Astrocyte (in vitro differentiated cells and primary cell): ENCODE measurements around the gene PITPNB. TPM values are rescaled to one million over a fixed set of nuclear protein-coding genes. Genes with fewer than 3 reads are reported as not detected.
A peak's percentile ranks its signal among the peaks of the same experiment; 100 is the strongest.

Source experiments
- DNase-seq: peaks from one replicate; pipeline ENCODE4 v3.0.0-alpha.2; 2010; ENCODE audit warnings: low read depth
- FAIRE-seq: peaks from 2 replicates; lab custom pipeline; 2011; peaks lifted over from hg19 to GRCh38; lab: Jason Lieb, UNC
- H2AFZ ChIP-seq: 2 replicates; pipeline ENCODE4 v1.6.0; 2012; ENCODE audit warnings: low read depth, low read length, inconsistent platforms
- H3K27ac ChIP-seq: 2 replicates; pipeline ENCODE4 v1.5.1; 2011; ENCODE audit warnings: low read depth, low read length, inconsistent platforms
- H3K27me3 ChIP-seq: 2 replicates; pipeline ENCODE4 v1.6.0; 2011; ENCODE audit warnings: low read length, inconsistent platforms; ENCODE audit not compliant: insufficient read depth
- H3K36me3 ChIP-seq: 2 replicates; pipeline ENCODE4 v1.5.1; 2011; ENCODE audit warnings: low read length, inconsistent platforms; ENCODE audit not compliant: insufficient read depth
- H3K4me1 ChIP-seq: 2 replicates; pipeline ENCODE4 v1.5.1; 2011; ENCODE audit warnings: low read length, inconsistent platforms; ENCODE audit not compliant: insufficient read depth
- H3K4me2 ChIP-seq: 2 replicates; pipeline ENCODE4 v1.6.0; 2012; ENCODE audit warnings: low read length, inconsistent platforms
- H3K4me3 ChIP-seq: 2 replicates; pipeline ENCODE4 v1.5.1; 2011; ENCODE audit warnings: low read depth, mild to moderate bottlenecking, low read length, inconsistent platforms; ENCODE audit not compliant: insufficient read depth
- H3K79me2 ChIP-seq: 2 replicates; pipeline ENCODE4 v1.6.0; 2012; ENCODE audit warnings: mild to moderate bottlenecking, low read length, inconsistent platforms; ENCODE audit not compliant: insufficient read depth
- H3K9ac ChIP-seq: 2 replicates; pipeline ENCODE4 v1.6.0; 2012; ENCODE audit warnings: mild to moderate bottlenecking, low read length, inconsistent platforms
- H3K9me3 ChIP-seq: 2 replicates; pipeline ENCODE4 v1.5.1; 2012; ENCODE audit warnings: low read depth, mild to moderate bottlenecking, low read length, inconsistent platforms; ENCODE audit not compliant: insufficient read depth
- H4K20me1 ChIP-seq: 2 replicates; pipeline ENCODE4 v1.6.0; 2012; ENCODE audit warnings: low read length, inconsistent platforms; ENCODE audit not compliant: insufficient read depth
- H3K27ac Mint-ChIP-seq: one replicate; pipeline ENCODE4 v1.8.0; 2021; ENCODE audit warnings: mild to moderate bottlenecking, mixed read lengths; ENCODE audit not compliant: unreplicated experiment
- H3K27me3 Mint-ChIP-seq: one replicate; pipeline ENCODE4 v1.8.0; 2021; ENCODE audit warnings: low read depth, mixed read lengths; ENCODE audit not compliant: unreplicated experiment
- H3K36me3 Mint-ChIP-seq: one replicate; pipeline ENCODE4 v1.8.0; 2021; ENCODE audit warnings: low read depth, mixed read lengths; ENCODE audit not compliant: unreplicated experiment
- H3K4me1 Mint-ChIP-seq: one replicate; pipeline ENCODE4 v1.8.0; 2021; ENCODE audit warnings: low read depth, mixed read lengths; ENCODE audit not compliant: unreplicated experiment
- H3K4me3 Mint-ChIP-seq: one replicate; pipeline ENCODE4 v1.8.0; 2021; ENCODE audit warnings: mild to moderate bottlenecking, moderate library complexity, mixed read lengths; ENCODE audit not compliant: unreplicated experiment
- H3K9me3 Mint-ChIP-seq: one replicate; pipeline ENCODE4 v1.8.0; 2021; ENCODE audit warnings: mild to moderate bottlenecking, mixed read lengths; ENCODE audit not compliant: unreplicated experiment
- EZH2 ChIP-seq: IDR thresholded peaks from 2 replicates; pipeline ENCODE4 v1.6.1; 2012; ENCODE audit warnings: mild to moderate bottlenecking, low read length, inconsistent platforms; ENCODE audit not compliant: insufficient read depth
- total RNA-seq: library from RNA; stranded (reverse); gene quantifications from 2 replicates; pipeline ENCODE4 v1.2.1, GENCODE V29; 2021
- TF ChIP-seq, protein P1 (sequence below): IDR thresholded peaks from 2 replicates; pipeline ENCODE4 v1.5.1; 2011; ENCODE audit warnings: low read depth, mild to moderate bottlenecking, inconsistent platforms, low read length, moderate library complexity; ENCODE audit not compliant: insufficient read depth

PITPNB gene
- total RNA-seq, 1 donor from 2014 or later: 90.6 TPM

DNA sequence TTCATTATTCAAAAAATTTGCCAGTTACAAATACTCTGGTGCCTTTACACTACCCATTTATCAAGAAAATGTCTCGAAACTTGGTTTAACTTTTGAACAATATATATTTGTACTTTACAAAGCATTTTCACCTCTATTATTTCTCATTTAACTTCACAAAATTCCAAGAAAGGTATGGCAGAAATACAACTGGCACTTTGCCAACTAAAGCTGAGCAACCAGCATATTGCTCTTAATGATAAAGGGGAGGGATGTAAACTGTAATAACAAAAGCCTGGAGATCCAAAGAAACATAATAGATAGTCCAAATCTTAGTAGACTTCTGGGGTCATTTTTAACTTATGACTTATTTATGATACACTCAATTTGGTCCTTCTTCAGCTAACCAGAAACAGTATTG lies 7.7 kb downstream of the PITPNB start:
- Mint-ChIP-seq H3K36me3 (peaks cover 11% of the 10 kb centered on the region), H3K4me1 (peaks cover 31% of the 10 kb centered on the region), H3K4me3 (no peak overlapping the region), H3K9me3 (no peaks in the 10 kb centered on the region), H3K27me3 (no peaks in the 10 kb centered on the region), H3K27ac (no peak overlapping the region)
- TF ChIP-seq, protein P1, sequence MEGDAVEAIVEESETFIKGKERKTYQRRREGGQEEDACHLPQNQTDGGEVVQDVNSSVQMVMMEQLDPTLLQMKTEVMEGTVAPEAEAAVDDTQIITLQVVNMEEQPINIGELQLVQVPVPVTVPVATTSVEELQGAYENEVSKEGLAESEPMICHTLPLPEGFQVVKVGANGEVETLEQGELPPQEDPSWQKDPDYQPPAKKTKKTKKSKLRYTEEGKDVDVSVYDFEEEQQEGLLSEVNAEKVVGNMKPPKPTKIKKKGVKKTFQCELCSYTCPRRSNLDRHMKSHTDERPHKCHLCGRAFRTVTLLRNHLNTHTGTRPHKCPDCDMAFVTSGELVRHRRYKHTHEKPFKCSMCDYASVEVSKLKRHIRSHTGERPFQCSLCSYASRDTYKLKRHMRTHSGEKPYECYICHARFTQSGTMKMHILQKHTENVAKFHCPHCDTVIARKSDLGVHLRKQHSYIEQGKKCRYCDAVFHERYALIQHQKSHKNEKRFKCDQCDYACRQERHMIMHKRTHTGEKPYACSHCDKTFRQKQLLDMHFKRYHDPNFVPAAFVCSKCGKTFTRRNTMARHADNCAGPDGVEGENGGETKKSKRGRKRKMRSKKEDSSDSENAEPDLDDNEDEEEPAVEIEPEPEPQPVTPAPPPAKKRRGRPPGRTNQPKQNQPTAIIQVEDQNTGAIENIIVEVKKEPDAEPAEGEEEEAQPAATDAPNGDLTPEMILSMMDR: no peak
- TF ChIP-seq EZH2: no peak
- no peak for DNase-seq
- peaks cover 99% of the 10 kb centered on the region for H3K79me2 ChIP-seq
- H2AFZ ChIP-seq: no peak overlapping the region
- peaks cover 90% of the 10 kb centered on the region for H4K20me1 ChIP-seq
- no peak overlapping the region for H3K4me3 ChIP-seq
- no peaks in the 10 kb centered on the region for H3K27me3 ChIP-seq
- peaks cover 22% of the 10 kb centered on the region for H3K36me3 ChIP-seq
- no peaks in the 10 kb centered on the region for H3K9me3 ChIP-seq
- H3K9ac ChIP-seq: no peak overlapping the region
- peaks cover 7% of the 10 kb centered on the region for H3K4me1 ChIP-seq
- no peak for FAIRE-seq
- no peak overlapping the region for H3K4me2 ChIP-seq
- no peak overlapping the region for H3K27ac ChIP-seq

DNA sequence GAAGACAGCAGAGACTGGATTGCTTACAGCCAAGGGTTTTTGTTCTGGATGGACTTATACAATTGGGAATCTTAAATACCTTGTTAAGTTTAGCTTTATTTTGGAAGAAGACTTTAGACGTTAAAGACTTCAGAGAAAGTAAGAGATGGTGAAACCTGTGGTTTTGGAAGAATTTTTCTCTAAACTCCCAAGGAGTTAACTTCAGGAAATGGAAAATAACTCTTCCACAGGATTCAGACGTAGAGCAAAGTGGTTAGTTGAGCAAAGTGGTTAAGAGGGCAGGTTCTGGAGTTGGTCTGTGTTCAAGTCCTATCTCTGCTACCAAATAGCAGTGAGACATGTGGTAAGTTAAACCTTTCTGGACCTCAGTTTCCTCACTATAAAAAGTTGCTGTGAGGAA lies 12.8 kb downstream of the PITPNB start:
- H3K27me3 ChIP-seq: no peaks in the 10 kb centered on the region
- peaks cover 97% of the 10 kb centered on the region for H3K79me2 ChIP-seq
- peaks cover 27% of the 10 kb centered on the region for H3K36me3 ChIP-seq
- no peak overlapping the region for H3K27ac ChIP-seq
- no peaks in the 10 kb centered on the region for H3K27me3 Mint-ChIP-seq
- no peak for FAIRE-seq
- peaks cover 12% of the 10 kb centered on the region for H3K4me1 Mint-ChIP-seq
- H3K9ac ChIP-seq: no peak overlapping the region
- H3K4me1 ChIP-seq: no peaks in the 10 kb centered on the region
- H3K36me3 Mint-ChIP-seq: peaks cover 15% of the 10 kb centered on the region
- no peaks in the 10 kb centered on the region for H3K9me3 ChIP-seq
- no peak for TF ChIP-seq EZH2
- TF ChIP-seq, protein P1: no peak
- peaks cover 80% of the 10 kb centered on the region for H4K20me1 ChIP-seq
- H2AFZ ChIP-seq: no peak overlapping the region
- peak overlapping the region; percentile 16 for H3K27ac Mint-ChIP-seq
- H3K4me3 Mint-ChIP-seq: no peak overlapping the region
- H3K4me3 ChIP-seq: no peak overlapping the region
- no peaks in the 10 kb centered on the region for H3K9me3 Mint-ChIP-seq
- no peak overlapping the region for H3K4me2 ChIP-seq
- DNase-seq: peak; percentile 45

DNA sequence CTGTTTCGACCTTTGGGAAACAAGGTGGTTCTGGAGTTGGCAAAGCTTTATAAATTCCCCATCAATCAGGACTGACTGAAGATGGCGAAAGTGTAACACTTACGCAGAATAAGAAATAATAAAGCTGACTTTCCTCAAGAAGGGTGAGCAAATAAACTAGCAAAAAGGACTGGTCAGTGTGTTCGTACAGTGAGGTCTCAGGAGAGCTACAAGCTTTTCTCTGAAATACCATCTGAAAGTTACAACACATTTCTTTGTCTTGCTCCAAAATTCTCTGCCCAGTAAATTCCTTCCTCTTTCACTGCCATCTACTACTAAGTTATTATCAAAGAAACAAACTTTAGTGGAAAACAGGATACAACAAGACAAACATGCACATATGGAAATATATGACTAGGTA lies 13.4 kb downstream of the PITPNB start:
- peaks cover 14% of the 10 kb centered on the region for H3K36me3 Mint-ChIP-seq
- H3K4me1 ChIP-seq: no peaks in the 10 kb centered on the region
- H3K4me3 Mint-ChIP-seq: no peak overlapping the region
- H4K20me1 ChIP-seq: peaks cover 79% of the 10 kb centered on the region
- no peaks in the 10 kb centered on the region for H3K27me3 Mint-ChIP-seq
- no peak overlapping the region for H3K27ac ChIP-seq
- FAIRE-seq (no peak), DNase-seq (no peak)
- H3K4me2 ChIP-seq: no peak overlapping the region
- H3K9me3 ChIP-seq: no peaks in the 10 kb centered on the region
- H3K9me3 Mint-ChIP-seq: no peaks in the 10 kb centered on the region
- no peak overlapping the region for H2AFZ ChIP-seq
- TF ChIP-seq EZH2: no peak
- TF ChIP-seq, protein P1: no peak
- H3K79me2 ChIP-seq: peaks cover 97% of the 10 kb centered on the region
- H3K9ac ChIP-seq: no peak overlapping the region
- H3K36me3 ChIP-seq: peaks cover 23% of the 10 kb centered on the region
- no peak overlapping the region for H3K4me3 ChIP-seq
- H3K27ac Mint-ChIP-seq: no peak overlapping the region
- H3K27me3 ChIP-seq: no peaks in the 10 kb centered on the region
- H3K4me1 Mint-ChIP-seq: peaks cover 12% of the 10 kb centered on the region
